NB4 (cell line): ENCODE data around the gene IGFBP2.

ENCODE experiments used
- POLR2A ChIP-seq: IDR thresholded peaks from 2 replicates; pipeline ENCODE4 v1.6.1; 2011; ENCODE audit warnings: mild to moderate bottlenecking; ENCODE audit not compliant: insufficient read length; ENCODE audit errors: extremely low read depth
- TF ChIP-seq, protein P1 (sequence below): IDR thresholded peaks from one replicate; pipeline ENCODE4 v1.5.1; 2012; ENCODE audit warnings: low read depth, low read length
- TF ChIP-seq, protein P2 (sequence below): IDR thresholded peaks from 2 replicates; pipeline ENCODE4 v1.6.1; 2011; ENCODE audit warnings: low read depth, low read length

DNA sequence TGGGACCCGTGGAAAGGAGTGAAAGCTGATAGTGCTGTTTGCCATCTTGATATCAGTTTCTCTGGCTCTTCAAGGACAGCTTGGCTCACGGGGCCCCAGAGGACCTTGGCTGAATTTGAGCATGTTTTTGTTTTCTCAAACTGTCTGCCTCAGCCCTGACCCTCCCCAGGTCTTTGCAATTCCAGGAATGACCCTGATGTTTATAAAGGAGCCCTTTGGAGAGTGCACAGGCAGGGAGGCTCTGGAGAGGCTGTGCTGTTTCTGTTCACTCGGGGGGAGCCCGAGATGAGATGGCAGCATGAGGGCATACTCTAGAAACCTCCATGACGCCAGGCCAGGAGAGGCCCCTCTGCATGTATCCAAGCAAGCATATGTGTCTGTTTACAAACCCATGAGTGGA lies 16.4 kb downstream of the IGFBP2 start:
- TF ChIP-seq, protein P1, sequence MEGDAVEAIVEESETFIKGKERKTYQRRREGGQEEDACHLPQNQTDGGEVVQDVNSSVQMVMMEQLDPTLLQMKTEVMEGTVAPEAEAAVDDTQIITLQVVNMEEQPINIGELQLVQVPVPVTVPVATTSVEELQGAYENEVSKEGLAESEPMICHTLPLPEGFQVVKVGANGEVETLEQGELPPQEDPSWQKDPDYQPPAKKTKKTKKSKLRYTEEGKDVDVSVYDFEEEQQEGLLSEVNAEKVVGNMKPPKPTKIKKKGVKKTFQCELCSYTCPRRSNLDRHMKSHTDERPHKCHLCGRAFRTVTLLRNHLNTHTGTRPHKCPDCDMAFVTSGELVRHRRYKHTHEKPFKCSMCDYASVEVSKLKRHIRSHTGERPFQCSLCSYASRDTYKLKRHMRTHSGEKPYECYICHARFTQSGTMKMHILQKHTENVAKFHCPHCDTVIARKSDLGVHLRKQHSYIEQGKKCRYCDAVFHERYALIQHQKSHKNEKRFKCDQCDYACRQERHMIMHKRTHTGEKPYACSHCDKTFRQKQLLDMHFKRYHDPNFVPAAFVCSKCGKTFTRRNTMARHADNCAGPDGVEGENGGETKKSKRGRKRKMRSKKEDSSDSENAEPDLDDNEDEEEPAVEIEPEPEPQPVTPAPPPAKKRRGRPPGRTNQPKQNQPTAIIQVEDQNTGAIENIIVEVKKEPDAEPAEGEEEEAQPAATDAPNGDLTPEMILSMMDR: no peak
- no peak for TF ChIP-seq POLR2A
- TF ChIP-seq, protein P2, sequence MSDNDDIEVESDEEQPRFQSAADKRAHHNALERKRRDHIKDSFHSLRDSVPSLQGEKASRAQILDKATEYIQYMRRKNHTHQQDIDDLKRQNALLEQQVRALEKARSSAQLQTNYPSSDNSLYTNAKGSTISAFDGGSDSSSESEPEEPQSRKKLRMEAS: no peak
